ENCODE results near the gene ARID1B. TPM values are rescaled to one million over a fixed set of nuclear protein-coding genes. Genes with fewer than 3 reads are reported as not detected.

The ARID1B gene
- total and polyA plus RNA-seq, 2 of the 4 experiments (the other 2 are of a cell fraction), result 14.5 to 20.1 TPM

DNA sequence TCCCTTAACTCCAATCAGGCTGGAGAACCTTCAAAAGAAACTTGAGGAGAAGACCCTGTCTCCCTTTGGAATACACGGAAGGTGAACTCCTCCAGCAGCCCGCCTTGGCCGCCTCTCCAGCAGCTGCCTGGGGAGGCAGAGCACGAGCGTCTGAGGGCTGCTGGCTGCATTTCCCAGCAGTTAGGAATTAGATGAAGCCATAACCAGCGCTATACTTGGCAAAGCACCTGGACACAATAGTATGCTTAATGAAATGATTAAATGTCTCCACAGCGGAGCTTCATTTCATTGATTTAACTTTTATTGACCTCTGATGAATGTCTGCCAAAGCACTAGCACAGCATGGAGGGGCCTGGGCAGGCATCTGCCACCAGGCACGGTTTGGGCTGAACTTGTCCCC, 472.6 kb downstream of the ARID1B start:
- peaks cover 4% of the 10 kb centered on the region for H3K9me3 ChIP-seq (ENCODE audit: control insufficient read depth, insufficient read depth, low read length)
- in situ Hi-C loops (cut with MboI; ENCODE audit: low sequenced_read_pairs), result no loop called here
- no peak overlapping the region for H2BK20ac ChIP-seq (ENCODE audit: low read depth, low read length)
- dilution Hi-C loops (cut with HindIII; ENCODE audit: low sequenced_read_pairs, unreplicated experiment), result no loop called here
- H4K91ac ChIP-seq (ENCODE audit: insufficient read depth, low read depth, low read length), result no peak overlapping the region
- no peak overlapping the region for H2AFZ ChIP-seq (replicated peaks; ENCODE audit: low read length, poor library complexity)
- no peak overlapping the region for H3K4me3 ChIP-seq (ENCODE audit: insufficient read depth, low read depth, low read length)
- ChIA-PET CTCF (no interaction called here), POLR2A (ENCODE audit: unreplicated experiment) (no interaction called here)
- WGBS, 2 experiments (ENCODE audit: extremely low coverage in 2 of 2, insufficient read length in 1 of 2), result 62% methylated on average over 3 of the region's 8 CpGs; no CpG with 5 or more reads in 1 of the 2 experiments
- H4K20me1 ChIP-seq (ENCODE audit: insufficient read depth, low read length), result no peaks in the 10 kb centered on the region
- no peak overlapping the region for H3K23ac ChIP-seq (ENCODE audit: low read depth, low read length)
- H3K36me3 ChIP-seq (ENCODE audit: control insufficient read depth, insufficient read depth, low read length), result no peaks in the 10 kb centered on the region
- H3K14ac ChIP-seq (replicated peaks; ENCODE audit: low read depth, low read length), result no peak overlapping the region
- H3K27ac ChIP-seq (ENCODE audit: insufficient read depth, low read length), result no peak overlapping the region
- TF ChIP-seq NFE2L2 (IDR thresholded peaks at IDR 0.05; ENCODE audit: low read depth, low read length) (no peak), SMC3 (IDR thresholded peaks at IDR 0.05; ENCODE audit: low read depth, low read length) (no peak), POLR2A (IDR thresholded peaks at IDR 0.05; ENCODE audit: low read depth, low read length) (no peak), MAFK (IDR thresholded peaks at IDR 0.05; ENCODE audit: low read depth, low read length) (no peak), MXI1 (IDR thresholded peaks at IDR 0.05; ENCODE audit: borderline replicate concordance, low read depth, low read length) (no peak), CHD1 (IDR thresholded peaks at IDR 0.05; ENCODE audit: low read depth, low read length) (no peak), RCOR1 (IDR thresholded peaks at IDR 0.05; ENCODE audit: insufficient replicate concordance, low read length) (no peak), MAZ (IDR thresholded peaks at IDR 0.05; ENCODE audit: borderline replicate concordance, low read depth, low read length) (no peak)
- TF ChIP-seq, protein P1, sequence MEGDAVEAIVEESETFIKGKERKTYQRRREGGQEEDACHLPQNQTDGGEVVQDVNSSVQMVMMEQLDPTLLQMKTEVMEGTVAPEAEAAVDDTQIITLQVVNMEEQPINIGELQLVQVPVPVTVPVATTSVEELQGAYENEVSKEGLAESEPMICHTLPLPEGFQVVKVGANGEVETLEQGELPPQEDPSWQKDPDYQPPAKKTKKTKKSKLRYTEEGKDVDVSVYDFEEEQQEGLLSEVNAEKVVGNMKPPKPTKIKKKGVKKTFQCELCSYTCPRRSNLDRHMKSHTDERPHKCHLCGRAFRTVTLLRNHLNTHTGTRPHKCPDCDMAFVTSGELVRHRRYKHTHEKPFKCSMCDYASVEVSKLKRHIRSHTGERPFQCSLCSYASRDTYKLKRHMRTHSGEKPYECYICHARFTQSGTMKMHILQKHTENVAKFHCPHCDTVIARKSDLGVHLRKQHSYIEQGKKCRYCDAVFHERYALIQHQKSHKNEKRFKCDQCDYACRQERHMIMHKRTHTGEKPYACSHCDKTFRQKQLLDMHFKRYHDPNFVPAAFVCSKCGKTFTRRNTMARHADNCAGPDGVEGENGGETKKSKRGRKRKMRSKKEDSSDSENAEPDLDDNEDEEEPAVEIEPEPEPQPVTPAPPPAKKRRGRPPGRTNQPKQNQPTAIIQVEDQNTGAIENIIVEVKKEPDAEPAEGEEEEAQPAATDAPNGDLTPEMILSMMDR (conservative IDR thresholded peaks at IDR 0.05; ENCODE audit: low read depth, low read length), result no peak
- TF ChIP-seq, protein P2, sequence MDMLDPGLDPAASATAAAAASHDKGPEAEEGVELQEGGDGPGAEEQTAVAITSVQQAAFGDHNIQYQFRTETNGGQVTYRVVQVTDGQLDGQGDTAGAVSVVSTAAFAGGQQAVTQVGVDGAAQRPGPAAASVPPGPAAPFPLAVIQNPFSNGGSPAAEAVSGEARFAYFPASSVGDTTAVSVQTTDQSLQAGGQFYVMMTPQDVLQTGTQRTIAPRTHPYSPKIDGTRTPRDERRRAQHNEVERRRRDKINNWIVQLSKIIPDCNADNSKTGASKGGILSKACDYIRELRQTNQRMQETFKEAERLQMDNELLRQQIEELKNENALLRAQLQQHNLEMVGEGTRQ (IDR thresholded peaks at IDR 0.05; ENCODE audit: low read depth, low read length), result no peak
- H3K4me1 ChIP-seq (ENCODE audit: control insufficient read depth, insufficient read depth, low read length), result no peaks in the 10 kb centered on the region
- H3K27me3 ChIP-seq (ENCODE audit: control insufficient read depth, insufficient read depth, low read length), result peaks cover 40% of the 10 kb centered on the region
- H2BK120ac ChIP-seq (ENCODE audit: low read depth, low read length), result no peak overlapping the region
- no peak overlapping the region for H4K8ac ChIP-seq (ENCODE audit: low read depth in 2 of 2, low read length in 2 of 2)
- no TSS peak for BruUV-seq (replicated peaks)
- ATAC-seq (ENCODE audit: low read depth), result no peak
- no peaks in the 10 kb centered on the region for H3K79me1 ChIP-seq (ENCODE audit: low read depth in 1 of 2, low read length in 2 of 2)
- H3K4ac ChIP-seq (ENCODE audit: low read depth, low read length), result no peak overlapping the region
- DNase-seq, result no peak
- no peak overlapping the region for H3K18ac ChIP-seq (ENCODE audit: low read depth, low read length)
- H2AK9ac ChIP-seq (replicated peaks; ENCODE audit: low read depth, low read length, poor library complexity), result no peak overlapping the region
- no peak overlapping the region for H3K4me2 ChIP-seq (ENCODE audit: low read depth, low read length)
- no peaks in the 10 kb centered on the region for H3K9me1 ChIP-seq (ENCODE audit: insufficient read depth, low read length)
- no peak overlapping the region for H3K56ac ChIP-seq (ENCODE audit: extremely low read depth, insufficient read depth, low read length)
- H2BK5ac ChIP-seq (ENCODE audit: low read depth, low read length, poor library complexity, severe bottlenecking), result no peak overlapping the region
- H3K9ac ChIP-seq (ENCODE audit: low read depth, low read length), result no peak overlapping the region
- intact Hi-C loops (cut with micrococcal nuclease), result no loop called here
- no peak overlapping the region for H2AK5ac ChIP-seq (ENCODE audit: low read depth, low read length)
- no peak overlapping the region for H4K5ac ChIP-seq (ENCODE audit: low read depth, low read length)
- H2BK15ac ChIP-seq (ENCODE audit: low read depth, low read length), result no peak overlapping the region

Data from IMR-90 (cell line).